Heart right ventricle (tissue), 16 donors: Measurements from ENCODE around the gene USP6NL. TPM values are rescaled to one million over a fixed set of nuclear protein-coding genes. Genes with fewer than 3 reads are reported as not detected.

Source experiments
- ATAC-seq, 8 donors: fragments of 200-7000 bp; cut with Tn5 transposase; one replicate each; pipeline ENCODE4 v1.9.1; 2020; ENCODE audit warnings: mild to moderate bottlenecking in 8 of 8, moderate library complexity in 8 of 8, moderate number of reproducible peaks in 1 of 8
- DNase-seq, 2 donors: peaks; one replicate each; pipeline ENCODE4 v3.0.0-alpha.2; 2020
- H3K27ac ChIP-seq, 10 donors: fragments of 200-600 bp; sonication (generic) in 2 of 10; one replicate each; pipeline versions ENCODE4 v1.5.0 to v1.8.0; 2020 to 2022; ENCODE audit warnings: mild to moderate bottlenecking in 3 of 10
- H3K27me3 ChIP-seq, 7 donors: fragments of 200-600 bp; one replicate each; pipeline ENCODE4 v1.8.0; 2021 to 2022; ENCODE audit warnings: mild to moderate bottlenecking in 2 of 7
- H3K36me3 ChIP-seq, 9 donors: fragments of 200-600 bp; sonication (generic) in 1 of 9; one replicate each; pipeline versions ENCODE4 v1.5.0 to v1.8.0; 2020 to 2022; ENCODE audit warnings: mild to moderate bottlenecking in 2 of 9
- H3K4me1 ChIP-seq, 9 donors: fragments of 200-600 bp; sonication (generic) in 1 of 9; one replicate each; pipeline versions ENCODE4 v1.5.0 to v1.8.0; 2020 to 2022; ENCODE audit warnings: mild to moderate bottlenecking in 4 of 9
- H3K4me3 ChIP-seq, 10 donors: fragments of 200-600 bp; sonication (generic) in 2 of 10; one replicate each; pipeline versions ENCODE4 v1.5.0 to v1.8.0; 2020 to 2022; ENCODE audit warnings: mild to moderate bottlenecking in 7 of 10, moderate library complexity in 2 of 10
- H3K9me3 ChIP-seq, 11 donors: fragments of 200-600 bp in 10 of 11; sonication (generic) in 2 of 11; one replicate each; pipeline versions ENCODE4 v1.5.0 to v1.8.0; 2013 to 2022; ENCODE audit warnings: mild to moderate bottlenecking in 2 of 11, control low read depth in 1 of 11, moderate library complexity in 1 of 11
- WGBS, 2 donors: extraction: QIAGEN DNeasy Blood & Tissue Kit; methylation state at CpG; one replicate each; pipeline ENCODE4 v1.1.7; 2013; ENCODE audit warnings: inconsistent platforms in 1 of 2; 5-methylcytosine and 5-hydroxymethylcytosine counted together
- intact Hi-C, 10 donors: fragments of 100-400 bp; cut with DNase I; formaldehyde crosslinking; loops; one replicate each; pipeline versions ENCODE4 v1.11.1 to v1.14.2; 2022
- polyA plus RNA-seq, 2 donors: library from polyadenylated mRNA; stranded (reverse); fragments of 200-250 nt; gene quantifications; one replicate each; pipeline ENCODE4 v1.2.3, GENCODE V29; 2013
- total RNA-seq, 10 donors: library from RNA; stranded (reverse); fragmentation: NEBNext Ultra II Directional in 3 of 10; extraction: Animal tissue kit (Norgen Biotek cat#: 25700) in 3 of 10; gene quantifications; one replicate each; pipeline versions ENCODE4 v1.2.1 to v1.2.4, GENCODE V29; 2021 to 2023
- TF ChIP-seq, protein P1 (sequence below), 9 donors: fragments of 200-600 bp; sonication (generic) in 2 of 9; IDR thresholded peaks; one replicate each; pipeline versions ENCODE4 v1.5.0 to v1.8.0; 2021 to 2022; ENCODE audit warnings: antibody characterized with exemption in 9 of 9, mild to moderate bottlenecking in 5 of 9, moderate library complexity in 1 of 9
- donor health status: Arrhythmogenic right ventricular cardiomyopathy.
- donor health status: ischemic (EF 13 %, LVEDD 7.1; RV severe dilation, severe dysfunction).
- donor health status: healthy with polysubstance abuse.
- donor health status: DM: no; HTN: yes; CAD: no.
- donor health status: DM: no; HTN: no; CAD: no.
- donor health status: ischemic (EF 25% LVEDD 6.9; RV normal size, moderate dysfunction).
- donor health status: ischemic (EF 25% LVEDD 5.7; RV mildly dilated, moderate dysfunction).
- donor health status: healthy.
- donor health status: DM: yes; HTN: yes; CAD: no.
- donor health status: Ischemic cardiomyopathy.
- donor health status: ischemic (EF 35%, LVEDD 5.7; RV mildly dilated, moderate dysfunction).
- donor health status: nonischemic (EF 11% LVEDD 7.7; RV severe dilation, severe dysfunction).
- donor health status: DM: yes; HTN: yes; CAD: no.
- donor health status: PGD.
- donor health status: ischemic (EF 29% LVEDD 5.4; RV normal size, mild dysfunction).
- donor health status: nonischemic (EF 23%, LVEDD 6.1; RV moderate dilation, normal function).

Gene USP6NL
- total and polyA plus RNA-seq, 12 donors = 1.8 to 11.1 (median 8.2) TPM

DNA sequence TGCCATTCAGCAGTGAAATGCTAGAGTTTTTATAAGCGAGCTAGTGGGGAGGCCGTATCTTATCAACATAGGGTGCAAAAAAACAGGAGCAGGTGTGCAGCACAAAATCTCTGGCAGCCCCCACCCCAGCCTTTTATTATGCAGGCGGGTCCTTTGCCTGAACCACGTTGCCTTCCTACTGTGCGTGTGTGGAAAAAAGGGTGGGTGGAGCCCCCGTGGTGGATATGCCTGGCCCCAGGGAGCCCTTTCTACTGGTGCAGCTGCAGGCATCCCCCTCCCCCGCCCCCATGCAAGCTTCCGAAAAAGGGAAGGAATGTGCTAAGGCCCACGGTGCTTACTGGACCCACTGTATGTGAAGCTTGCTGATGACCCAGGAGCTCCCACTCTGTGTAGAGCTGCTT, 175.9 kb downstream of the USP6NL start:
- no peaks in the 10 kb centered on the region for H3K4me1 ChIP-seq
- TF ChIP-seq, protein P1, sequence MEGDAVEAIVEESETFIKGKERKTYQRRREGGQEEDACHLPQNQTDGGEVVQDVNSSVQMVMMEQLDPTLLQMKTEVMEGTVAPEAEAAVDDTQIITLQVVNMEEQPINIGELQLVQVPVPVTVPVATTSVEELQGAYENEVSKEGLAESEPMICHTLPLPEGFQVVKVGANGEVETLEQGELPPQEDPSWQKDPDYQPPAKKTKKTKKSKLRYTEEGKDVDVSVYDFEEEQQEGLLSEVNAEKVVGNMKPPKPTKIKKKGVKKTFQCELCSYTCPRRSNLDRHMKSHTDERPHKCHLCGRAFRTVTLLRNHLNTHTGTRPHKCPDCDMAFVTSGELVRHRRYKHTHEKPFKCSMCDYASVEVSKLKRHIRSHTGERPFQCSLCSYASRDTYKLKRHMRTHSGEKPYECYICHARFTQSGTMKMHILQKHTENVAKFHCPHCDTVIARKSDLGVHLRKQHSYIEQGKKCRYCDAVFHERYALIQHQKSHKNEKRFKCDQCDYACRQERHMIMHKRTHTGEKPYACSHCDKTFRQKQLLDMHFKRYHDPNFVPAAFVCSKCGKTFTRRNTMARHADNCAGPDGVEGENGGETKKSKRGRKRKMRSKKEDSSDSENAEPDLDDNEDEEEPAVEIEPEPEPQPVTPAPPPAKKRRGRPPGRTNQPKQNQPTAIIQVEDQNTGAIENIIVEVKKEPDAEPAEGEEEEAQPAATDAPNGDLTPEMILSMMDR (IDR thresholded peaks at IDR 0.05) = no peak
- WGBS, 2 donors = 47 to 57% methylated on average over 9 of the region's 9 CpGs
- H3K4me3 ChIP-seq = no peak overlapping the region
- intact Hi-C loops = no loop called here
- no peaks in the 10 kb centered on the region for H3K9me3 ChIP-seq
- no peak overlapping the region for H3K27ac ChIP-seq
- no peak for ATAC-seq
- peaks cover 0 to 15% (median 0%) of the 10 kb centered on the region in 7 donors for H3K27me3 ChIP-seq
- no peaks in the 10 kb centered on the region for H3K36me3 ChIP-seq
- no peak for DNase-seq

- 50 to 70% methylated on average over 2 of the region's 2 CpGs for WGBS, 2 donors
- Histone ChIP-seq H3K27ac (no peak overlapping the region), H3K27me3 (peaks cover 0 to 5% (median 0%) of the 10 kb centered on the region in 7 donors), H3K4me1 (no peaks in the 10 kb centered on the region), H3K36me3 (no peaks in the 10 kb centered on the region), H3K9me3 (peaks cover 0 to 9% (median 0%) of the 10 kb centered on the region in 11 donors), H3K4me3 (no peak overlapping the region)
- TF ChIP-seq, protein P1 (IDR thresholded peaks at IDR 0.05) = peak in 3 of 9 donors; percentile 9 to 25 (median 21)
- no peak for DNase-seq
- ATAC-seq = no peak
- intact Hi-C loops = no loop called here
Observed at GRCh38 chr10:11434324-11434723, 177.1 kb downstream of the USP6NL start.

DNA sequence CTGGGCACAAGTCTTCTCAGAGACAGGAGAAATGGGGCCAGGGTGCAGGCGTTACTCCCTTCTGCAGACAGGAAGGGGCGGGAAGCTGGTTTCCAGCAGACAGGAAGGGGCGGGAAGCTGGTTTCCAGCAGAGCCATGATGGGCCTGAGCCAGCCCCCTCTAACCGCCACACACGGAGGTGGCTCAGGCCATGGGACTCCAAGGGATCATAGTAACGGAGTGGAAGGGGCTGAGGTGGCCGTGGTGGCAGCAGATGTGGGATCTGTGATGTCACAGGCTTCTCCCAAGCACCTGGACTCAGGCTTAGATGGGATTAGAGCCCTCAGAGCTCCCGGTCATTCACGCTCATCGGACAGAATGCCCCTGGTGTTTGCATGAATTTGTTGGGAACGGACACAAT, 177.8 kb downstream of the USP6NL start:
- DNase-seq = no peak

GRCh38 chr10:11431216-11431555, 180.3 kb downstream of the USP6NL start:
- WGBS, 2 donors = 70 to 74% methylated on average over 4 of the region's 4 CpGs
- H3K9me3 ChIP-seq = peaks cover 0 to 20% (median 0%) of the 10 kb centered on the region in 11 donors

More for the DNA sequence above, 177.8 kb downstream of the USP6NL start:
- intact Hi-C loops = no loop called here
- WGBS, 2 donors = 88 to 93% methylated on average over 11 of the region's 11 CpGs
- TF ChIP-seq, protein P1 (IDR thresholded peaks at IDR 0.05) = no peak
- ATAC-seq = no peak
- Histone ChIP-seq H3K36me3 (no peaks in the 10 kb centered on the region), H3K27ac (no peak overlapping the region), H3K4me1 (no peaks in the 10 kb centered on the region), H3K9me3 (peaks cover 0 to 14% (median 0%) of the 10 kb centered on the region in 11 donors), H3K27me3 (peaks cover 0 to 5% (median 0%) of the 10 kb centered on the region in 7 donors), H3K4me3 (no peak overlapping the region)

More at GRCh38 chr10:11431216-11431555, 180.3 kb downstream of the USP6NL start:
- Histone ChIP-seq H3K27me3 (peaks cover 0 to 1% (median 0%) of the 10 kb centered on the region in 7 donors), H3K4me3 (no peak overlapping the region), H3K27ac (no peak overlapping the region), H3K4me1 (no peaks in the 10 kb centered on the region), H3K36me3 (no peaks in the 10 kb centered on the region)
- TF ChIP-seq, protein P1 (IDR thresholded peaks at IDR 0.05) = no peak
- ATAC-seq = no peak
- DNase-seq = no peak
- intact Hi-C loops = no loop called here
